ENCODE data around the gene LIN28B. TPM values are rescaled to one million over a fixed set of nuclear protein-coding genes. Genes with fewer than 3 reads are reported as not detected.
"Not testable (repeated sequence)": the region's sequence is repeated elsewhere in the genome, so short reads cannot be mapped to it uniquely, and the experiment has no call there.

The LIN28B gene
- total RNA-seq, 1 experiment from 2014 or later, result 0.25 TPM

GRCh38 chr6:105075210-105075609 is 118.3 kb downstream of the LIN28B start:
- peaks cover 4 to 6% of the 10 kb centered on the region in 2 experiments; a peak in 3 of 4 replicates for H3K4me1 ChIP-seq (ENCODE audit: control insufficient read depth in 1 of 2, insufficient read depth in 2 of 2, low read length in 2 of 2)
- no TSS peak for BruUV-seq (replicated peaks)
- no peaks in the 10 kb centered on the region for H3K36me3 ChIP-seq (ENCODE audit: control insufficient read depth in 1 of 2, insufficient read depth in 2 of 2, low read length in 2 of 2)
- no peak overlapping the region for H3K4me3 ChIP-seq (replicated peaks in 1 of 2; ENCODE audit: low read depth in 1 of 2, low read length in 2 of 2)
- H3K27me3 ChIP-seq (ENCODE audit: insufficient read depth, low read length), result no peaks in the 10 kb centered on the region
- ATAC-seq (no peak), DNase-seq (ENCODE audit: low read depth, low spot score) (no peak)
- RAD21 ChIA-PET (ENCODE audit: low non-redundant PET in 1 of 2, low total read pairs in 2 of 2, uncharacterized antibody in 2 of 2, unreplicated experiment in 2 of 2), result no interaction called here
- no peaks in the 10 kb centered on the region for H3K79me2 ChIP-seq (ENCODE audit: insufficient read depth, low read length)
- H2AFZ ChIP-seq (ENCODE audit: low read depth, low read length, poor library complexity, severe bottlenecking), result no peak overlapping the region
- intact Hi-C loops (cut with micrococcal nuclease), result no loop called here
- H3K9me2 ChIP-seq (ENCODE audit: insufficient read depth), result no peaks in the 10 kb centered on the region
- TF ChIP-seq FOSL1 (IDR thresholded peaks at IDR 0.05; ENCODE audit: low read depth), result no peak
- no peak for TF ChIP-seq POLR2AphosphoS5 (IDR thresholded peaks at IDR 0.05; ENCODE audit: low read depth, low read length)
- TF ChIP-seq ATF3 (IDR thresholded peaks at IDR 0.05), result no peak
- TF ChIP-seq SIN3A (IDR thresholded peaks at IDR 0.05; ENCODE audit: low read depth), result no peak
- TF ChIP-seq CTCF (IDR thresholded peaks at IDR 0.05 in 2 of 3, conservative IDR thresholded peaks at IDR 0.05 in 1 of 3; ENCODE audit: borderline replicate concordance in 1 of 3, insufficient read depth in 1 of 3, low read depth in 2 of 3, low read length in 2 of 3), result no peak
- no peak for TF ChIP-seq MAX (IDR thresholded peaks at IDR 0.05)
- TF ChIP-seq SRF (IDR thresholded peaks at IDR 0.05; ENCODE audit: low read depth), result no peak
- TF ChIP-seq ZBTB33 (IDR thresholded peaks at IDR 0.05; ENCODE audit: extremely low read depth, insufficient replicate concordance, low read length), result no peak
- TF ChIP-seq POLR2A (IDR thresholded peaks at IDR 0.05; ENCODE audit: borderline replicate concordance, extremely low read depth, insufficient read depth, insufficient read length), result no peak
- TF ChIP-seq EZH2 (IDR thresholded peaks at IDR 0.05), result no peak
- TF ChIP-seq ZFX (IDR thresholded peaks at IDR 0.05), result no peak
- no peak overlapping the region for H3K4me2 ChIP-seq (ENCODE audit: low read length)
- H4K20me1 ChIP-seq (ENCODE audit: insufficient read depth), result no peaks in the 10 kb centered on the region
- no peak overlapping the region for H3K9ac ChIP-seq (ENCODE audit: low read length)
- no peaks in the 10 kb centered on the region for H3K9me3 ChIP-seq (ENCODE audit: control insufficient read depth in 1 of 2, insufficient read depth in 1 of 2, low read depth in 1 of 2, low read length in 2 of 2)
- CTCF ChIA-PET, result interaction anchor here (1.2 kb wide), 1 partner anchor 285 kb away, joined by 5 read pairs; no protein-coding TSS in a partner anchor
- H3K27ac ChIP-seq (ENCODE audit: low read depth, low read length), result no peak overlapping the region
- POLR2A ChIA-PET, result no interaction called here

GRCh38 chr6:105076418-105076817 is 119.5 kb downstream of the LIN28B start:
- H3K36me3 ChIP-seq (ENCODE audit: control insufficient read depth in 1 of 2, insufficient read depth in 2 of 2, low read length in 2 of 2); H3K27ac ChIP-seq (ENCODE audit: low read depth, low read length); H4K20me1 ChIP-seq (ENCODE audit: insufficient read depth); H3K27me3 ChIP-seq (ENCODE audit: insufficient read depth, low read length); H3K79me2 ChIP-seq (ENCODE audit: insufficient read depth, low read length); H2AFZ ChIP-seq (ENCODE audit: low read depth, low read length, poor library complexity, severe bottlenecking); H3K9me3 ChIP-seq (ENCODE audit: control insufficient read depth in 1 of 2, insufficient read depth in 1 of 2, low read depth in 1 of 2, low read length in 2 of 2); RAD21 ChIA-PET (ENCODE audit: low non-redundant PET in 1 of 2, low total read pairs in 2 of 2, uncharacterized antibody in 2 of 2, unreplicated experiment in 2 of 2); intact Hi-C loops (cut with micrococcal nuclease); DNase-seq (ENCODE audit: low read depth, low spot score); ATAC-seq; H3K4me1 ChIP-seq (ENCODE audit: control insufficient read depth in 1 of 2, insufficient read depth in 2 of 2, low read length in 2 of 2); H3K9me2 ChIP-seq (ENCODE audit: insufficient read depth); BruUV-seq (replicated peaks); H3K9ac ChIP-seq (ENCODE audit: low read length); H3K4me2 ChIP-seq (ENCODE audit: low read length); POLR2A ChIA-PET; H3K4me3 ChIP-seq (replicated peaks in 1 of 2; ENCODE audit: low read depth in 1 of 2, low read length in 2 of 2): not testable (repeated sequence)
- CTCF ChIA-PET, result interaction anchor here (1.7 to 5.1 kb wide), 5 partner anchors 8 to 286 kb away, joined by 8 to 67 read pairs (median 10); no protein-coding TSS in a partner anchor

Measured in HCT116 (cell line).